ENCODE results near the gene ABCC11.

Gene ABCC11

DNA sequence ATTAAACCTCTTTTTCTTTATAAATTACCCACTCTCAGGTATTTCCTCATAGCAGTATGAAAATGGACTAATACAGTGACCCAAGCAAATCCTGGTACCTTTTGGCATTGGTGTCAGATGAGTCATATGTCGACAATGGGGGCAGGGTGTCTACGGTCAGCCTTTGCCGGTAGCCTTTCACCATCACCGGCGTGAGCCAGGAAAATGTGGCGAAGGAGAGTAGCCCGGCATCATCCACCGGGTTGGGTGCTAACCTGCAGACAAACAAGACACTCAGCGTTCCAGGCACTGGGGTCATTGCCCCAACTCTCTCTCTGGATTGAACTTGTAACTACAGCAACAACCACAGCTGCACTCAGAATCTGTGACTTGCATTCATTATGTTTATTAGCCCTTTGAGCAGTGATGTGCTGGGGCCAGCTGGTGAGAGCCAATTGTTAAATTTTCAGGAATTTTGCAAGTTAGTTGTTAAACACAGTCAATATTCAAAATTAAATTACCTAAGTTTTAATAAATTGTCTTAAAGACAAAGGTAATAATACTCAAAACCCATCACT lies 103.4 kb downstream of the ABCC11 start:
- Histone ChIP-seq H3K27me3 (ENCODE audit: insufficient read depth, low read length) (no peaks in the 10 kb centered on the region), H3K27ac (ENCODE audit: low read depth, low read length) (no peak overlapping the region), H3K9ac (ENCODE audit: low read depth, low read length) (no peak overlapping the region), H3K4me3 (ENCODE audit: low read length) (no peak overlapping the region), H3K36me3 (ENCODE audit: insufficient read depth, low read length) (no peaks in the 10 kb centered on the region), H3K9me3 (ENCODE audit: insufficient read depth, low read depth, low read length) (no peaks in the 10 kb centered on the region), H3K4me1 (ENCODE audit: insufficient read depth, low read length) (no peaks in the 10 kb centered on the region)
- WGBS = 92% methylated on average over 9 of the region's 9 CpGs

DNA sequence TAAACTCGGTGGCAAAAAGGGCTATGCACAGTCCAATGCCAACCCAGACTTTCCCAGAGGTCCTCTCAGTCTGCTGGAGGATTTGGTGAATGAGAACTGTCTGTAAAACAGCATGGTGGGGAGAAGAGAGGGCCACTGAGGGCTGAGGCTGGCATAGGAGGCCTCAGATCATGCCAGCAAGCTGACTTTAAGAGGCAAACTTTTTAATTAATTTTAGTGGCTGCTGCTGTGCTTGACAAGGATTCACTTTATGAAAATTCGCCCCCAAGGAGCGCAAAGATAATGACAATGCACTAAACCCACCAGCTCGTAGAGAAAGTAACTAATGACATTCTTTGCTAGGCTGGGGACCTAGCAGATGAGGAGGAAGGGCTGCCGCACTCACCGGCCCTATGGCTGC lies 106.5 kb downstream of the ABCC11 start:
- H3K9me3 ChIP-seq (ENCODE audit: insufficient read depth, low read depth, low read length) = no peaks in the 10 kb centered on the region
- no peaks in the 10 kb centered on the region for H3K36me3 ChIP-seq (ENCODE audit: insufficient read depth, low read length)
- H3K4me3 ChIP-seq (ENCODE audit: low read length) = no peak overlapping the region
- no peaks in the 10 kb centered on the region for H3K27me3 ChIP-seq (ENCODE audit: insufficient read depth, low read length)
- 96% methylated on average over 6 of the region's 6 CpGs for WGBS
- 0 out of 2 replicates have a peak, but pooled peaks cover 2% of the 10 kb centered on the region for H3K4me1 ChIP-seq (ENCODE audit: insufficient read depth, low read length)
- no peak overlapping the region for H3K9ac ChIP-seq (ENCODE audit: low read depth, low read length)
- H3K27ac ChIP-seq (ENCODE audit: low read depth, low read length) = no peak overlapping the region

DNA sequence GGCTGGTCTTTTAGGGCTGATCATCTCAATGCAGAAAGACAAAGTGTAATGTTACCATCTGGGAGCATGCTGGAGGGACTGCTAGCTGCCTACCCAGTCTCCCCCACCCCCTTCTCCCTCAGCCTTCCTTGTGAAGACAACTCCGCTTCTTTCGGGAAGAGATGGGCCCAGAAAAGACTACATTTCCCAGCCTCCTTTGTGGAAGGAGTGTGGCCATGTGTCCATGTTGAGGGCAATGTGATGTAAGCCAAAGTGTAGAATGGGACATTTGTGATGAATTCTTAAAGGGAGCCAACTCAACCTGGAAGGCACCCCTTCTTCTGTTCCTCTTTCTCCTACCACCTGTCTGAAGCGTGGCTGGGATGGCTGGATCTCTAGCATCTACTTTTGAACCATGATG lies 107.8 kb downstream of the ABCC11 start:
- no peaks in the 10 kb centered on the region for H3K36me3 ChIP-seq (ENCODE audit: insufficient read depth, low read length)
- 0 out of 2 replicates have a peak, but pooled peaks cover 2% of the 10 kb centered on the region for H3K4me1 ChIP-seq (ENCODE audit: insufficient read depth, low read length)
- no peaks in the 10 kb centered on the region for H3K9me3 ChIP-seq (ENCODE audit: insufficient read depth, low read depth, low read length)
- H3K27me3 ChIP-seq (ENCODE audit: insufficient read depth, low read length) = no peaks in the 10 kb centered on the region
- no peak overlapping the region for H3K27ac ChIP-seq (ENCODE audit: low read depth, low read length)
- 93% methylated on average over 3 of the region's 3 CpGs for WGBS
- no peak overlapping the region for H3K4me3 ChIP-seq (ENCODE audit: low read length)
- H3K9ac ChIP-seq (ENCODE audit: low read depth, low read length) = no peak overlapping the region

DNA sequence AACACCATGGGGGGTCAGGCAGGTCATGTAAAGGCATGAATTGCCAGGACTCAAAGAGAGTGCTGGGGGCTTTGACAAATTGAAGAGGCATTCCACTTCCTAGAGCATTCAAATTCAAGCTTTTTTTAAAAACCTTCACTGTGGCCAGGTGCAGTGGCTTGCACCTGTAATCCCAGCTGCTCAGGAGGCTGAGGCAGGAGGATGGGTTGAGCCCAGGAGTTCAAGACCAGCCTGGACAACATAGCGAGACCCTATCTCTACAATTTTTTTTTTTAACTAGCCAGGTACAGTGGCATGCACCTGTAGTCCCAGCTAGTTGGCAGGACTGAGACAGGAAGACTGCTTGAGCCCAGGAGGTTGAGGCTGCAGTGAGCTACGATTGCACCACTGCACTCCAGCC lies 108.8 kb downstream of the ABCC11 start:
- Histone ChIP-seq H3K9ac (ENCODE audit: low read depth, low read length) (no peak overlapping the region), H3K27me3 (ENCODE audit: insufficient read depth, low read length) (no peaks in the 10 kb centered on the region), H3K36me3 (ENCODE audit: insufficient read depth, low read length) (no peaks in the 10 kb centered on the region), H3K9me3 (ENCODE audit: insufficient read depth, low read depth, low read length) (no peaks in the 10 kb centered on the region), H3K27ac (ENCODE audit: low read depth, low read length) (no peak overlapping the region), H3K4me1 (ENCODE audit: insufficient read depth, low read length) (0 out of 2 replicates have a peak, but pooled peaks cover 2% of the 10 kb centered on the region), H3K4me3 (ENCODE audit: low read length) (no peak overlapping the region)
- WGBS = 94% methylated on average over 2 of the region's 2 CpGs

DNA sequence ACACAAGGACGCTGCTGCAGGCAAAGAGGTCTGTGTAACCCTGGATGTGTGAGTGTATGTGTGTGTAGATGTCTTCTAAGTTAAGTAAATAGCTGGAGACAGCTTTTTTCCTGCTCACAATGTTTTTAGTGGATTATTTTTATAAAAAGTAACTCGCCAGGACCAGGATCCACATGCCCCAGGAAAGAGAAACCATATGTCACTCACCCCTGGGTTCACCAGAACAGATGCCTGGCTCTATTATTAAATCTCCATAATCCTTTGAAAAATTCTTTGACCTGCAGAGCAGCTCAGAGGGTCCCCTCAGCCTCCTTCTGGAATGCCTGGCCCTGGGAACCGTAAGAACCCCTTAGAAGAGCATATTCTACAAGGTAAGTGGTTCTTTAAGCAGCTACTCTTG lies 109.5 kb downstream of the ABCC11 start:
- no peaks in the 10 kb centered on the region for H3K36me3 ChIP-seq (ENCODE audit: insufficient read depth, low read length)
- no peaks in the 10 kb centered on the region for H3K27me3 ChIP-seq (ENCODE audit: insufficient read depth, low read length)
- no peak overlapping the region for H3K9ac ChIP-seq (ENCODE audit: low read depth, low read length)
- no peaks in the 10 kb centered on the region for H3K9me3 ChIP-seq (ENCODE audit: insufficient read depth, low read depth, low read length)
- H3K27ac ChIP-seq (ENCODE audit: low read depth, low read length) = no peak overlapping the region
- WGBS = 84% methylated on average over 3 of the region's 3 CpGs
- H3K4me1 ChIP-seq (ENCODE audit: insufficient read depth, low read length) = 0 out of 2 replicates have a peak, but pooled peaks cover 2% of the 10 kb centered on the region
- H3K4me3 ChIP-seq (ENCODE audit: low read length) = no peak overlapping the region

DNA sequence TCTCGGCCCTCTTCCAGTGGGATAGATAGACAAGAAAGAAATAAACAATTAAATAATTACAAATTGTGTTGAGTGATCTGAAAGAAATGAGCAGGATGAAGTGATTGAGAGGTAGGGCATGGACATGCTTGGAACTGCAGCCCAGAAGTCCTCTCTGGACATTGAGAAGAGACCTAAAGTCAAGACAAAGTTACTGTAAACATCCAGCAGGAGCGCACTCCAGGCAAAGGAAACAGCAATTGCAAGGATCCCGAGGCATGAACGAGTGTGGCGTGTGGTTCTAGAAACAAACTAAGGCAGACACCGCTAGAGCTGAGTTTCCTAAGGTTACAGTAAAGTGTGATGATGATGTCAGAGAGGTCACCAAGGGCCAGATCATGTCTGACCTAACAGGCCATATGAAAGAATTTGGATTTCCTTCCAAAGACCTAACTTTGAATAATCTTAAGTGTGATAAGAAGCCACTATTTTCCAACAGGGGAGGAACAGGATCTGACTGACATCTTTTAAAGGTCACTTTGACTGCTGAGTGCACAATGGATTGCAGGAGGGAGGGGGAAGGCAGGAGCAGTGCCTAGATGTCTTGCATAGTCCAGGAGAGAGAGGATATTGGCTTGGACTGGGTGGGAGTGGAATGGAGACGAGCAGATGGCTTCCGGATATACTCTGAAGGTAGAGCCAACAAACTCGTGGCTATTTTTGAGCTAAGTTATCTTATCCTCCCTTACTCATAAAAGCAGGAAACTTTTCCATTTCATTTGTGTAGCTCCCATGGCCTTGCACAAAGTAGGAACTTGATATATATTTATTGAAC lies 110.6 kb downstream of the ABCC11 start:
- 0 out of 2 replicates have a peak, but pooled peaks cover 2% of the 10 kb centered on the region for H3K4me1 ChIP-seq (ENCODE audit: insufficient read depth, low read length)
- H3K9ac ChIP-seq (ENCODE audit: low read depth, low read length) = no peak overlapping the region
- 89% methylated on average over 8 of the region's 9 CpGs for WGBS
- no peak overlapping the region for H3K4me3 ChIP-seq (ENCODE audit: low read length)
- no peak overlapping the region for H3K27ac ChIP-seq (ENCODE audit: low read depth, low read length)
- H3K27me3 ChIP-seq (ENCODE audit: insufficient read depth, low read length) = no peaks in the 10 kb centered on the region
- H3K9me3 ChIP-seq (ENCODE audit: insufficient read depth, low read depth, low read length) = no peaks in the 10 kb centered on the region
- H3K36me3 ChIP-seq (ENCODE audit: insufficient read depth, low read length) = no peaks in the 10 kb centered on the region

DNA sequence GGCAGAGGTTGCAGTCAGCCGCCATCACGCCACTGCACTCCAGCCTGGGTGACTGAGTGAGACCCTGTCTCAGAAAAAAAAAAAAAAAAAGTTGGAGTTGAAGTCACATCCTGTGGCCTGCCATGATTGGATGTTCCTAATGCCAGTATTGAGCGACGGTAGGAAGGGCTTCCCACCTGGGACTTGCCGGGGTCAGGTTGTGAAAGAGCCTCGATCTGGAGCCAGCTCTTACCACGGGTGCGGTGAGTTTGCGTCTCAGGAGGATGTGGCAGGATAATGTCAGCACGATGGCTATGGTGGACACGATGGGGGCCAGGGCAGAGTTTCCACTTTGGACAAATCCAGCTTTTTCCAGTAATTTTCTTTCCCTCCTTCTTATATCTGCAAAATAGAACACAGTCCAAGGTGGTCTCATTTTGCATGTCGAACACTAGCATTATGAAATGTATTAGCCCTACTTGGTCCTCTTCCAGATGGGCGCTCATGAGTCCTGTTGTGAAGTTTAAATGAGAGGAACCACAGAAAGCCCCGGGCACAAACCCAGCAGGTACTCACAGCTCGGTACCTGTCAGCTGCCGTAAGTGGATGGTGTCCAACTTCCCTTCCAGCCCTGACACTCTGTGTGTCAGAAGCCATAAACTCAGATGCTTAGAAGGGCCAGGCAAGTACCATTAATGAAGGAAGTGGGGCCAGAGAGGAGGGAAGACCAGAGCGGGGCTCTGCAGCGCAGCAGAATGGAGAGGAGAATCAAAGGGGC lies 113.7 kb downstream of the ABCC11 start:
- H3K4me1 ChIP-seq (ENCODE audit: insufficient read depth, low read length) = 0 out of 2 replicates have a peak, but pooled peaks cover 2% of the 10 kb centered on the region
- H3K27me3 ChIP-seq (ENCODE audit: insufficient read depth, low read length) = no peaks in the 10 kb centered on the region
- no peak overlapping the region for H3K4me3 ChIP-seq (ENCODE audit: low read length)
- no peak overlapping the region for H3K27ac ChIP-seq (ENCODE audit: low read depth, low read length)
- H3K9me3 ChIP-seq (ENCODE audit: insufficient read depth, low read depth, low read length) = no peaks in the 10 kb centered on the region
- H3K9ac ChIP-seq (ENCODE audit: low read depth, low read length) = no peak overlapping the region
- WGBS = 94% methylated on average over 18 of the region's 18 CpGs
- H3K36me3 ChIP-seq (ENCODE audit: insufficient read depth, low read length) = no peaks in the 10 kb centered on the region

DNA sequence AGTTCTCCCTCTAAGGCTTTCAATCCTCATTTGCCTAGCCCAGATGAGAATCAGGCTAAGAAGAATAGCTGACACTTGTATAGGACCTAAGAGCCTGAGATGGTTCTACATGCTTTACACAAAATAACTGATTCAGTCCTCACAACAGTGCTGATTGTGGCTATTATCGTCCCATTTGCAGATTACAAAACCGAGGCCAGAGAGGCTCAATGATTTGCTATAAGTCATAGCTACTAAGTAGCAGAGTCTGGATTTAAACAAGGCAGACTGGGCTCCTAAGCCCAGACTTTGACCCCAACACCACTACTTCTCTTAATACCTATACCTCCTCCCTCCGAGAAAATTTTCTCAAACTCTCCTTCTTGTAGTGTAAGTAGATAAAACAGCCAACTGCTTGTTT lies 114.6 kb downstream of the ABCC11 start:
- no peak overlapping the region for H3K27ac ChIP-seq (ENCODE audit: low read depth, low read length)
- no peak overlapping the region for H3K9ac ChIP-seq (ENCODE audit: low read depth, low read length)
- no peaks in the 10 kb centered on the region for H3K9me3 ChIP-seq (ENCODE audit: insufficient read depth, low read depth, low read length)
- 97% methylated on average over 3 of the region's 3 CpGs for WGBS
- H3K4me3 ChIP-seq (ENCODE audit: low read length) = no peak overlapping the region
- no peaks in the 10 kb centered on the region for H3K4me1 ChIP-seq (ENCODE audit: insufficient read depth, low read length)
- no peaks in the 10 kb centered on the region for H3K27me3 ChIP-seq (ENCODE audit: insufficient read depth, low read length)
- no peaks in the 10 kb centered on the region for H3K36me3 ChIP-seq (ENCODE audit: insufficient read depth, low read length)

DNA sequence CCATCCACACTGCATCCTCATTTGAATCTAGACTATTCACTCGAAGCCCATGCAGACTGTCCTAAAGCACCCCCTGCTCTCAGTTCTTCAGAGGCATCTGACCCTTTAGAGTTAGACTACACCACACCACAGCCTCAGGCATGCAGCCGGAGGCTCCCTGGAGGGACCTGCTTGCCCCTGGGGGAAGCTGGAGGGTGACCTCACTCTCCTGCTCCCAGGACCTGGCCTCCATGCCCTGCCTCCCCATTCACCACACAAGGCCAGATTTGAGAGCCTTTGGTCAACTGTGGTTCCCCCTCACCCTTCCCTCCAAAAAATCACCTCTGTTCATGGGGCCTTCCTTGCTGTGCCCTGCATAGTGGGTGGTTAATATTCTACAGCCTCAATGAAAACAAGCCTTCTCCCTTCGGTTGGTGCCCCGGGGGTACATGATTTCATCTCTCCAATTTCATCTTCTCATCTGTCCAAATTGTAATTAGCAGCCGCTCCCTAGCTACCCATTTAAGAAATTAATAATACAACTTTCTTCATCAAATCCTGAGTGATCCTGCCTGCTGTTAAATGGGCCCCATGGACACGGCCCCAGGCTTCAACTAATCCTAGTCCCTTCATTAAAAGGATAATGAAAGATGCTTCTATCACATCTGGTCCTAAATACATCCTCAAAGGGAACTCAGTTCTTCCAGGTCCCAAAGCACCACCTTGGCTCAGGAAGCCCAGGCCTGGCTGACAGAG lies 116.0 kb downstream of the ABCC11 start:
- Histone ChIP-seq H3K36me3 (ENCODE audit: insufficient read depth, low read length) (no peaks in the 10 kb centered on the region), H3K9me3 (ENCODE audit: insufficient read depth, low read depth, low read length) (no peaks in the 10 kb centered on the region), H3K9ac (ENCODE audit: low read depth, low read length) (no peak overlapping the region), H3K4me3 (ENCODE audit: low read length) (no peak overlapping the region), H3K27ac (ENCODE audit: low read depth, low read length) (no peak overlapping the region), H3K27me3 (ENCODE audit: insufficient read depth, low read length) (no peaks in the 10 kb centered on the region), H3K4me1 (ENCODE audit: insufficient read depth, low read length) (0 out of 2 replicates have a peak, but pooled peaks cover 4% of the 10 kb centered on the region)
- 91% methylated on average over 6 of the region's 6 CpGs for WGBS

DNA sequence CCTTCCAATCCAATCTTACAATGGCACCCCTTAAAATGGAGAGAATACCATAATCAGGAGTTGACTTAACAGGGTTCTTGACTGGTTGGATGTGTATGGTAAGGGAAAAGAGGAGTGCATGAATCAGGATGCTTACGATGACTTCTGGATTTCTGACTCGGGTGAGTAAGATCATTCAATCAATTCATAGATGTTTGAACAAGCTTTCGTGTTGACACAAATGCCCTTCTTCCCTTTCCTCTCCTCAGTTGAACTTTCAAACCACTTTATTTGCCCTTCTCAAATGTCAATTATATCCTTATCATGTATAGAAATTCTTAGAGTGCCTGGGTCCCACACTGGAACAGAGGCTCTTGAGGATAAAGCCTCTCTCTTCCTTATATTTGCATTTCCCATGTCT lies 117.4 kb downstream of the ABCC11 start:
- Histone ChIP-seq H3K9ac (ENCODE audit: low read depth, low read length) (no peak overlapping the region), H3K27me3 (ENCODE audit: insufficient read depth, low read length) (no peaks in the 10 kb centered on the region), H3K4me1 (ENCODE audit: insufficient read depth, low read length) (0 out of 2 replicates have a peak, but pooled peaks cover 4% of the 10 kb centered on the region), H3K9me3 (ENCODE audit: insufficient read depth, low read depth, low read length) (no peaks in the 10 kb centered on the region), H3K36me3 (ENCODE audit: insufficient read depth, low read length) (no peaks in the 10 kb centered on the region), H3K27ac (ENCODE audit: low read depth, low read length) (no peak overlapping the region), H3K4me3 (ENCODE audit: low read length) (no peak overlapping the region)
- WGBS = 87% methylated on average over 3 of the region's 3 CpGs
